GM21529 (cell line): ENCODE results near the gene CD200.

Experiments used
- ATAC-seq: cut with Tn5 transposase; IDR thresholded peaks from one replicate; pipeline ENCODE4 v1.9.1; 2021; ENCODE audit not compliant: unreplicated experiment

CD200 gene

DNA sequence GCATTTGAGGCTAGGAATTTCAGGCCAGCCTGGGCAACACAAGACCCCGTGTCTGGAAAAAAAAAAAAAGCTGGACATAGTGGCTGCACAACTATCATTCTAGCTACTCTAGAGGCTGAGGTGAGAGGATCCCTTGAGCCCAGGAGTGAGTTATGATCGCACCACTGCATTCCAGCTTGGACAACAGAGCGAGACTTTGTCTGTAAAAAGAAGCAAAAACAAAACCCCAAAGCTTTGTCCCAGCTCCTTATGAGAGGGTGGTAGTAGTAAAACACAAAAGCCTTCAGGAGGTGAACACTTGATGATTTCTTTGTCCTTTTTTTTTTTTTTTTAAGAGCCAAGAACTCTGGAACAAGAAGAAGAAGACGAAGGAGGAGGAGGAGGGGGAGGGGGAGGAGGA, 1.1 kb upstream of the CD200 start:
- ATAC-seq: no peak

DNA sequence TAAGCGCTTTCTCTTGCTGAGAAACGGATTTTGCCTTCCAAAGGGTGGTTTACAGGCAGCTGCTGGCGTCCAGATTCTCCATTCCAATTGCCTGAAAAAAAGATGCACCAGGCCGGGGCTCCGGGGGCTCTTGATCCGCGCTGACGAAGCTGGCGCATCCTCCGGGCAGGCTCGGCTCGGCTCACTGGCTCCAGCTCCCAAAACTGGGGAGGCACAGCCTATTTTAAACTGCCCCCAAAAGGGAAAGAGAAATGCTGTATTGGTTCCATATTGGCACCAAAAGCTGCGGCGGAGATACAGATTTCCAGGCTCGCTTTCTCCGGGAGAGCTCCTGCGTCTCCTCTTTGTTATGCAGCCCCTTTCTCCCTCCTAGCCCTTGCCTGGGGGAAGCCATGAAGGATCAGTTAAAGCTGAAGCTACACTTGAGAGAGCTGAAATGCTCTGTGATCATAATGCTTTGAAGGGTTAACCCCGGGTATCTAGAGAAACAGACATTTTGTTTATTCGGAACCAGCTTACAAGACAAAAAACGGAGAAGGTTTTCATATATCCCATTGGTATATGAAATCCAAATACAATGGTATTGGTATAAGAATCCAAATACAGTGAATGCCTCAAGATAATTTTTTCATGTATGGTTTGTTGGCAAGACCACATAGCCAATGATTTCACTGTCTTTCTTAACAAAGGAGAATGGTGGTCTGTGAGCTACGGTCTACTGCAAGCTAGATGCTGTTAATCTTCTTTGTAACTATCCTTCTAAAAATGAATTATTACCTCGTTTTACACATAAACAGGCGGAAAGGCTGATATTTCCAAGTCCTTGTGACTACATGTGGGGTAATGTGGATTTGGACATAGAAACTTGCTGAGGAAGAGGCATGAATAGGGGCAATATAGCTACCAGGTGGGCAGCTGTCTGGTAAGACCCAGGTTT, 693 bp downstream of the CD200 start:
- peak; percentile 42 for ATAC-seq

DNA sequence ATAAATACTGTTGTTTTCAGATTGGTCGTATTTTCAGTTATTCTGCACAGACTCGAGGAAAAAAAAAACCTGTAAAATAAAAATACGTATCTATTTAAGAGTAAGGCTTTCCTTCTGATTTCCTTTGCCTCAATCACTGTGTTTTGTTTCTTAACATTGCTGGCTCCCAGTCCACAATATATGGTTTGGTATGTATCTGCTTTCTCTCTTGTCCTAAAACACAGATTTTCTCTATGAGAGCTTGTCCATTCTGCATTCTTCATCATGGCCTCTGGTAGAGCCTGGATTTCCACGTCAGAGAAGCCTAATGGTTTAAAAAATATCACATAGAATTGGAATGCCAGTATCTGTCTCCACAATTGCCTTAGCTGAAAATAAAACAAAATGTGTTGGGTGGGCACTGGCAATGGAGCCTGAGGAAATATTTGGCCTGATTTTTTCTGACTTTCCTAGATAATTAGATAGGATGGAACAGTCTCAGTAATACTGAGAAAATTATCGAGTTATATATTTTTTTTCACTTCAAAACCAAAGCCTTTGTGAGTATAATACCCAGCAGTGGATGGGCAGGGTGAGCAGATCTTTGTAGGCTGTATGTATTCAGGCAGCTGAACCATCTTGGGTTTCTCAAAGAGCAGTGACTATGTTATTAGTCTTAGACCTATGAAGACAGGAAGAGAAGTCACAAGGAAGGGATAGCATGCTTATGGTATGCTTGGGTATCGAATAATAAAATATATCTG, 1.9 kb downstream of the CD200 start:
- ATAC-seq: no peak

DNA sequence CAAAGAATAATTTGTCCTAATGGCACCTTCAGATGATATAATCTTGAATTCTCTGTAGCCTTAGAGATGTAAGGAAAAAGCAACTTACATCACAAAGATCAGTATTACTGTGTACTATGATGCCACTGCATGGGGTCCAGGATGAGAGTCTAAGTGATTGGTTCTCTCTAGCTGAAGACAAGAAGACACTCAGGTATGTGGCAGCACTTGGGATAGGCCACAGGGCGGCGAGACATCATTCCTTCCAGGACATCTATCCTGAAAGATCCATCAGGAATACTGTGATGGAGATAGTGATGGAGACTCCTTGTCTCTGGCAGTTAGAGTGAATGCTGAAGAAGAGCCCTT, 2.5 kb downstream of the CD200 start:
- no peak for ATAC-seq

DNA sequence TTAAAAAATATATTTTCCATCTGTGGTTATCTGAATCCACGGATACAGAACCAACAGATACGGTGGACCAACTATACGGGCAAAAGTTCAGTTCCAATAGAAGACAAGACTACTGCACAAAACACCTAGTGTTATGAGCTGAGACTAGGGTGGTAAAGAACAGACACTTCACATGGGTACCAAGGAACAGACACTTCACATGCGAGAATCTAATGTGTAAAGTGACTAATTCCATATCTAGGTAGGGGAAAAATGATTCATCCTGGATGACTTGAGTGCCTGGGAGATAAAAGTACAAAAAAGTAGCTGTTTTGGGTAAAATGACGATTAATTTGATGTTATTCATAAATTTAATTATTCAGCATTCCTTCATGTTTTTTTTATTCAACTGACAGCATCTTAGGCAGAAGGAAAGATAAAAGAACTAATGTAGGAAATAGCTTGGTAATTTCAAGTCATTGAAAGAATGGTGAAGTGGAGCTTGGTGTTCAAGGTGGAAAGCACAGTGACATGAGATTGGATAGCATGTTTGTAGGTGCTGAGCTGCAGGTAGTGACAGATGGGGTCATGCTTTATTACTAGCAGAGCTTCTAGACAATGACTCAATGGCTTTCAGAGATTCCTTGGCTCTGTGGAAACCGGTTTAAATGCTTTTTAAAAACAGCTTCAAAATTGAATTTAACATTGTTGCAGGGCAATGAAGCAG, 5.2 kb downstream of the CD200 start:
- no peak for ATAC-seq

DNA sequence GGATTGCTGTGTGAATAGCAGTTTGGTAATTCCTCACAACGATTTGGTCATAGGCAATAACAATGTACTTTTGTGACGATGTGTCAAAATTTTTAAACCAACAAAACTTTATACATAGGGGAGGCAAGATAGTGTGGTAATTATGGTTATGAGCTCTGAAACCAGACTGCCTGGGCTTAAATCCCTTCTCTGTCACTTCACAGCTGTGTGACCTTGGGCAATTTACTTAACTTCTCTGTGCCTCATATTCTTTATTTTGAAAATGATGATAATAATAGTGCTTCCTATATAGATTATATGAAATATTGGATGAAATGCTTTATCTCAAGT, 5.7 kb downstream of the CD200 start:
- no peak for ATAC-seq

DNA sequence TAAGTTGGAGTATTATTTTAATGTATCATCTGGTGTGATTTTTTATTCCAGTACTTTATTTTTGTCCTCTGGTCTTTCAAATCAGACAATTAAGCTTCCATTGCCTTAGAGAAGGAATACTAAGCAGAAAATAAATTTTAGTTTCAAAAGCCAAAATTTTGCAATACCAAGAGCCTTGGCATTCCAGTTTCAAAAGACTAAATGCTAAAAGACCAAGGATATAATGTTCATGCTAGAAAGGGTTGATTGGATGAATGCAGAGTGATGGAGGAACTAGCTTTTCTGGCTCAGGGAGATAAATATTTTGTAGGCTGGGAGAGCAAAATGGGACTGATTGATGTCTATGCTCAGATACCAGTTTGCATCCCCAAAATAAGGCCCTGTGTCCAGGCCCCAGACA, 6.2 kb downstream of the CD200 start:
- ATAC-seq: no peak

DNA sequence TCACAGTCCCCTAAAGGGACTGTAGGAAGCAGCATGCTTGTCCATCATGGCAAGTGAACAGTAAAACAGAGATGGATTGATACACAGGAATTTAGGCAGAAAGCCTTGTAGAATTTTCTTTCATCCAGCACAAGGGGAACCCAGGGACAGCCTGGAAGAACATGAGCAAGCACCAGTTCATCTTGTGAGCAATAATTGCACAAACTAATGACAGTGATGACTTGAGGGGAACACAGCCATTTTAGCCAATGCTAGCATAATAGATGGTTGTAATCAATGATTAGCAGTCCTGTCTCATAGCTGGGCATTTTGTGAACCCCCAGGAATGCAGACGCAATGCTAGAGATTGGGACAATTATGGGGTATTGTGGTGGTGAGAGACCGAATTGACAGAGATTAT, 6.7 kb downstream of the CD200 start:
- no peak for ATAC-seq

DNA sequence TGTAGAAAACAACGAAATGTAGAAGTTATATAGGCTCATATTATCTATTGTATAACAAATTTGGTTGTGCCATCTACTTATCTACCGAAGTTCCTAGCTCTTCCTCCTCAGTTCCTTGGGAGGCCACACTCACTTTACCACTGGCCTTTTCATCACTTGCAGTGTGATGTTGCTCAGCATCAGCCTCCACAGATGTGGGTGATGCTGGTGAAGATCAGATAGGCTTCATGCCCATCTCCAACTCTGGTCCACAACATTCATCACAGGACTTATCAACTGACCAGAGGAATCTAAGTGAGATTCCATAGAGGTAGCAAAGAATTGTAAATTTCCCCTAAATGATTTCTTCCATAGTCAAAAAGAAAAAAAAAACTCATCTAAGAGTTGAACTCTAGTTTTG, 8.4 kb downstream of the CD200 start:
- ATAC-seq: no peak

DNA sequence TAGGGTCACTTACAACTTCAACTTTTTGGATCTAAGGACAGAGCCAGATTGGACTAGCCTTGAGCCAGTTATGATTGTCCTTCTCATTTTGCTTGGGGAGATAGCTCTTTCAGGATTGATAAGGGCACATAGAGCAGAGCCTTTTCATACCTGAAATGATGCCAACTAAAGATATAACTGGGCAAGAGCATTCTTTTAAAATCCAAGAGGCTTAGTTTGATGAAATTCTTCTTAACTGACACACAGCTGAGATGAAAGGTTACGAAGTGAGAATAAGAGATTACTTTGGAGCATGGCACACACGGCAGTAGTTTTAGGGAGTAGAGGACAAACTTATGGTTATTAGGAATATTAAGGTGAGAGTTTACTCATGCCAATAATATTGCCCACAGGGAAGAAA, 12.7 kb downstream of the CD200 start:
- ATAC-seq: no peak

DNA sequence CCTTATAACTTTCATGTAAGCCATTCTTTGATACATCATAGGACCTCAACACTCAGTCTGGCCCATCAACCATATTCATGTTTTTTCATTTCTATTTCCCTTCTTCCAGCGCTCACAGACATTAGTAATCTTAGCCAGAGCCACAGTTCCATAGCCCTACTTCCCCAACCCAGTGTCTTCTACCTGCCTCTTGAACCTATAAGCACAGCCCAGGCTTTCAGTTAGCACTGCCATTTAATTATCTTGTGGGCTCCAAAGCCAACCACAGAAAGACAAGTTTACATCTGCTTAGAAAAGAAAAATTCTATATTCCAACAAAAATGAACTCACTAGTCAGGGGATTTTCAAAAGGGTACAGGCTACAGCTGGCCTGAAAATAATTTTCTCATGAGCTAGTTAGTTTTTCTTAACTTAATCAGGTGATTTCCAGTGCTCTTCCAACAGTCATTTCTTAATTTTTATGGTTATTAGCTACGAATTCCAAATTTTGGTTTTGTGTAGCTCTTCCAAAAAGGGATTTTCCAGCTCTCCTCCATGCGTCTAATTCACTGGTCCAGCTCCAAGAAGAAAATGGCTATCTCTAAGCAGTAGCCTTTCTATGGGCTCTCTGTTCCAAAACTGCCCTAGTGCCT, 13.7 kb downstream of the CD200 start:
- ATAC-seq: no peak

DNA sequence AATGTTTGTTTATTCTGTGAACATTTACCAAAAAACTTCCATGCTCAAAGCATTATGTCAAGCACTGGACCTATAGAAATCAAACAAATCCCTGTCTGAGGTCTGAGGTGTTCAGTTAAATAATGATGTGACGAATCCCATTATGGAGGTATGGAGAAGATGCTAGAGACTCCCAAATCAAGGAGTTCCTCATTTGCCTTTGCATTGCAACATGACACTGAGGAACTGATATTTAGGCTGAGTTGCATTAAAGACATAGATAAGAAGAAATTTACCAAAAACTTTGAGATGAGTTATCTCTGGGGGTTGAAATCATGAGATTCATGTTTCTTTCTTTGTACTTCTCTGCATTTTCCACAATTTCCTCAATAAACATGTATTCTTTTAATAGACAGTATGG, 16.0 kb downstream of the CD200 start:
- no peak for ATAC-seq

DNA sequence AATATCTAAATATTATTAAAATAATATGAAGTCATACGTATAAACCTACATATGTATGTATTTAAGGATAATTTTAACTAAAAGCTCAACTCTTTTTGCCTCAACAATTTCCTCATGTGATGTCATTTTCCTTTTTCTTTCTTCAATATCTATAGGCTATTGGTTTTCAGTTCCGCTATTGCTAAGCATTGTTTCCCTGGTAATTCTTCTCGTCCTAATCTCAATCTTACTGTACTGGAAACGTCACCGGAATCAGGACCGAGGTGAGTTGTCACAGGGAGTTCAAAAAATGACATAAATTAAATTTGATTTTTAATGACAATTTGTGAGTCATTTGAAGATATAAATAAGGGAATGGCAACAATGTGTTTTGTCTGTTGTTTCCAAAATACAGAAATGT, 16.6 kb downstream of the CD200 start:
- ATAC-seq: no peak

DNA sequence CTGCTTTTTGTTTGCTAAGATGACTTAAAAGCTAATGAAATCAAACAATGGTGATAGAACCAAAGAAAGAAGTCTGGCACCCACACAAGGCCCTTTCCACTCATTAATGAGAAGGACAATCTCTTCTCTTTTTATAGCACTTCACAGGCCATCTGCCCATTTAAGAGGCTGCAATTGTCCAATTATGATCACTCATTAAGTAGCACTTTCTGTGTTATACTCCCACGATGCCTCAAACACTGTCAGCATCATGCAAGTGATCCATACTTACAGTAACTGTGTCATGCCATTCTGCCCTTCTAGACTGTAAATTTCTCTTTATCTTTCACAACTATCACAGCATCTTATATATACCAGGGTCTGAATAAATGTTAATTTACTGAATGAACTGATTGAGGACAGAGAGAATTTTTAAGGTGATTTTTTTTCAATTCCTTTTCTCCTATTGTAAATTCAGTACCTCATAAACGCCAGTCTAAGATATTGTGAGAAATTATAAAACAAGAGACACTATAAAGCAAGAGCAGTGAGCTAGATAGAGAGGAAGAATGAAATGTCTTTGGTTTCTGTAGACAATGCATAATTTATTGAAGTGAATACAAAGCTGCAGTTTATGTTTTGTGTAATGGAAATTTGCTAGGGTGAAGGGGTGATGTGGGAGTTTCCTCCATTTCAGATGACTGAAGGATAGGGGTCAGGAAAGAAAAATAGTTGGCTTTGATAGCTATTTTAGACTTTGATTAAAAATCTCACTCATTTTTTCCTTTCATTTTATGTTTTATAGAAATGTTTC, 17.3 kb downstream of the CD200 start:
- ATAC-seq: no peak

DNA sequence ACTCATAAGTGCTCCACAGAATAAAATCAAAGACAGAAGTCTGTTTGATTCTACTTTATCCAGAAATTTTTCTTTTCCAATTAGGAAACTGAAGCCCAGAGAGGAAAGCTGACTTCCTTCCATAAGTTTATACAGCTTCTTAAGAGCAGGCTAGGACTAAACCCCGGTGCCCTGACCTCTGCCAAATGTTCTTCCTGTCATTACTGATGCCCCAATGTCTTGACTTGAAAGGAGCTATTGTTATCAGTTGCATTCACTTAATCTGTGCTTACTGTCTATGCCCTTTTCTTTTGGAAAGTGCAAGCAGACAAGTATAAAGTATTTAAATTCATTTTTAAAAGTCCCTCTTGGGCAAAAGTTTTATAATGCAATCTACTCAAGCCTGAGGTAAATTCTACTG, 18.1 kb downstream of the CD200 start:
- ATAC-seq: no peak

DNA sequence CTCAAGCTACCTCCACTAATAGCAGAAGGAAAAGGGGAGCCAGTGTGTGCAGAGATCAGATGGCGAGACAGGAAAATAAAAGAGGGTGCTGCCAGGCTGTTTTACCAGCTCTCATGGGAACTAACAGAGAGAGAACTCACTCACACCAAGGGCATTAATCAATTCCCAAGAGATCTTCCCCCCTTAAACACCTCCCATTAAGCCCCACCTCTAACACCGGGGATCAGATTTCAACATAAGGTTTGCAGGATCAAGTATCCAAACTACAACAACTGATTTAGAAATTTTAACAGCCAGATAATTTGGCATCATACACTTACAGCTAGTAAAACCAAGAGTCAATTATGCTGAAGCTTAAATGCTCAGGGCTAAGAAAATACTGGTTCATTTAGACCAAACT, 18.9 kb downstream of the CD200 start:
- ATAC-seq: no peak

DNA sequence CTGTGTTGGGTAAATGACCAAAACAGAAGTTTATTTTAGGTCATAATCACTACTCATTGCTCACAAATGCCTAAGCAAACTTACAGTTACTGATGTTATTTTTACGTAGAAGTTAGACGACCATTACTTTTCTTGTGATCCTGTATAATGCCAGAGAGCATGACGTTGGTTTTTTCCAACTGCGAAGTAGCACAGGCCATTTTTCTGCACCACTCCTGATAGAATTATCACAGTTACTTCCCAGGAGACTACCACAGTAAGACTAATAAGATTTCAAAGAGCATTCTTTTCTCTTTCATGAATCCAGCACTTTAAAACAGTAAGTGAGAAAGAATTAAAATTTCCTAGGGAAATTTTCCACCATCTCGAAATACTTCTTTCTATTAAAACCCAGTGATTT, 19.8 kb downstream of the CD200 start:
- no peak for ATAC-seq

DNA sequence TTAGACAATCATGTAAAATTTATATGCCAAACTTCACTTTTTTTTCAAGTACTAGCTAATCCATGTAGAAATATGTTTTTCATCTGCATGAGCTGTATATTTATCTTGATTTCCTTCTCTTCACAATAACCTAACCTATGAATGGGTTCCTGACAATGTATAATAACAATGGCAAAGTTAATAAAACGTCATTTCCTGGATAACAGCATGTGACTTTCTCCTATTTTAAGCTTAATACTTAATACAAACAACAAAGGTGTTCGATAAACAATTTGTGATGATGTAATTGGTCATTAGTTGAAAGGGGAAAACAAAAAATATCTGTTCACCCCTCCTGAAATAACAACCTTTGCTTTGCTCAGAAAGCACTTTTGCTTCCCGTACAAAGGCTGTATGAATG, 20.4 kb downstream of the CD200 start:
- no peak for ATAC-seq

DNA sequence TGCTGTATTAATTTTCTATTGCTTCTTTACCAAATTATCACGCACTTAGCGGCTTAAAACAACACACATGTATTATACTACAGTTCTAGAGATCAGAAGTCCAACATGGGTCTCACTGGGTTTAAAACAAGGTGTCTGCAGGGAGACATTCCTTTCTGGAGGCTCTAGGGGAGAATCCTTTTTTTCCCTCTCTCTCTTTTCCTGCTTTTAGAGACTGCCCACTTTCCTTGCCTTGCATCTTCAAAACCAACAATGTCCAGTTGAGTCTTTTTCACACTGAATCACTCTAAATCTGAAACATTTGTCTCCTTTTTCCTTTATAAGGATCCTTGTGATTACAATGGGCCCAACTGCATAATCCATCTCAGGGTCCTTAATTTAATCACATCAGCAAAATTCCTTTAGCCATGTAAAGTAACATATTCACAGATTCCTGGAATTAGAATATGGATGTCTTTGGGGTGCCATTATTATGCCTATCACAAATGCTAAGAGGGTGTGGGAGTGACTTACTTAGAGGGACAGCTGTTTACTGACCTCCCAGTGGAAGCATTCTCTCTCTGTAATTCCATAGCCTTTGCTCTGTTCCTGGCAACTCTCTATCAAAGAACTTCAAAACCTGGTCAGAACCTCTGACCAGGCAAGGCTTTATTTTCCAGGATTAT, 21.8 kb downstream of the CD200 start:
- ATAC-seq: no peak

DNA sequence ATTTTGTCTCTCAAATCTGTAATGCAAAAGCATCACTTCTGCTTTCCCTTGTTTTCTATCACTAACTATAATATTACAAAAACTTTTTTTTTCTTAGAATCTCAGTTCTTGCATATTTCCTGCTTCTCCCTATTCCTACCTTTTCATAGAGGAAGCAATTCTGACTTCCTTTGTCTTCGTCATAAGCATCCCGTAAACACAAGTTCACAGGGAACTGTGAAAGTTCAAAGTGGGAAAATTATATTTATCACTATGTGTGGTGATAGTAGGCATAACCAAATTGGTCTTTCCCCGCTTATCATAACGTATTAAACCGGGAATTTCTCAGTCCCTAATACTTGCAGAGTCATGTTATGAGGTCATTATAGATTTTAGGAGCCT, 22.3 kb downstream of the CD200 start:
- ATAC-seq: no peak
